Measurements from ENCODE around the gene LRRC63. TPM values are rescaled to one million over a fixed set of nuclear protein-coding genes. Genes with fewer than 3 reads are reported as not detected.

The LRRC63 gene
- polyA plus RNA-seq, 3 donors: 0.36 TPM; not detected in 2

GRCh38 chr13:46235286-46235685, 23.6 kb downstream of the LRRC63 start:
- Histone ChIP-seq H3K79me2 (ENCODE audit: insufficient read depth, low read length) (no peaks in the 10 kb centered on the region), H4K20me1 (ENCODE audit: insufficient read depth, low read length) (no peaks in the 10 kb centered on the region), H3K27ac (ENCODE audit: low read depth in 1 of 2, low read length in 2 of 2) (no peak overlapping the region), H2AFZ (ENCODE audit: insufficient read depth, low read depth, low read length, poor library complexity, severe bottlenecking) (no peak overlapping the region), H3K9ac (ENCODE audit: insufficient read depth, low read length, poor library complexity, severe bottlenecking) (no peak overlapping the region), H3K4me2 (replicated peaks; ENCODE audit: extremely low read depth, low read length, poor library complexity, severe bottlenecking) (no peak overlapping the region), H3K27me3 (ENCODE audit: control insufficient read depth in 2 of 2, insufficient read depth in 2 of 2, low read length in 2 of 2) (no peaks in the 10 kb centered on the region), H3K36me3 (replicated peaks in 1 of 2; ENCODE audit: control insufficient read depth in 1 of 2, insufficient read depth in 2 of 2, low read length in 2 of 2) (peaks cover 0 to 16% of the 10 kb centered on the region in 2 donors), H3K4me1 (ENCODE audit: control insufficient read depth in 1 of 2, insufficient read depth in 2 of 2, low read length in 2 of 2) (no peaks in the 10 kb centered on the region), H3K4me3 (replicated peaks in 1 of 3; ENCODE audit: low read depth in 2 of 3, low read length in 3 of 3) (no peak overlapping the region), H3K9me3 (replicated peaks in 1 of 2; ENCODE audit: control insufficient read depth in 1 of 2, insufficient read depth in 1 of 2, low read length in 2 of 2) (peaks cover 12 to 21% of the 10 kb centered on the region in 2 donors)
- H3K4me3 Mint-ChIP-seq: no peak overlapping the region
- H3K36me3 Mint-ChIP-seq: peaks cover 10 to 13% of the 10 kb centered on the region in 2 donors
- WGBS (ENCODE audit: insufficient coverage): no CpG with 5 or more reads among the region's 1 CpG
- intact Hi-C loops (cut with micrococcal nuclease): no loop called here
- H3K27ac Mint-ChIP-seq: no peak overlapping the region
- DNase-seq: no peak
- peaks cover 0 to 2% (median 2%) of the 10 kb centered on the region in 3 donors for H3K27me3 Mint-ChIP-seq (ENCODE audit: low read depth in 3 of 3)
- H3K9me3 Mint-ChIP-seq: peaks cover 28 to 48% (median 31%) of the 10 kb centered on the region in 7 donors
- TF ChIP-seq CTCF (IDR thresholded peaks at IDR 0.05): no peak
- H3K4me1 Mint-ChIP-seq: no peaks in the 10 kb centered on the region

- Mint-ChIP-seq H3K27ac (no peak overlapping the region), H3K36me3 (no peaks in the 10 kb centered on the region), H3K4me3 (no peak overlapping the region), H3K9me3 (no peaks in the 10 kb centered on the region), H3K4me1 (no peaks in the 10 kb centered on the region), H3K27me3 (ENCODE audit: low read depth in 3 of 3) (peaks cover 0 to 3% (median 2%) of the 10 kb centered on the region in 3 donors)
- Histone ChIP-seq H3K4me3 (replicated peaks in 1 of 3; ENCODE audit: low read depth in 2 of 3, low read length in 3 of 3) (no peak overlapping the region), H3K9ac (ENCODE audit: insufficient read depth, low read length, poor library complexity, severe bottlenecking) (no peak overlapping the region), H3K4me2 (replicated peaks; ENCODE audit: extremely low read depth, low read length, poor library complexity, severe bottlenecking) (no peak overlapping the region), H3K9me3 (replicated peaks in 1 of 2; ENCODE audit: control insufficient read depth in 1 of 2, insufficient read depth in 1 of 2, low read length in 2 of 2) (no peaks in the 10 kb centered on the region), H3K4me1 (ENCODE audit: control insufficient read depth in 1 of 2, insufficient read depth in 2 of 2, low read length in 2 of 2) (no peaks in the 10 kb centered on the region), H3K27ac (ENCODE audit: low read depth in 1 of 2, low read length in 2 of 2) (no peak overlapping the region), H3K79me2 (ENCODE audit: insufficient read depth, low read length) (no peaks in the 10 kb centered on the region), H3K27me3 (ENCODE audit: control insufficient read depth in 2 of 2, insufficient read depth in 2 of 2, low read length in 2 of 2) (no peaks in the 10 kb centered on the region), H3K36me3 (replicated peaks in 1 of 2; ENCODE audit: control insufficient read depth in 1 of 2, insufficient read depth in 2 of 2, low read length in 2 of 2) (no peaks in the 10 kb centered on the region), H2AFZ (ENCODE audit: insufficient read depth, low read depth, low read length, poor library complexity, severe bottlenecking) (no peak overlapping the region), H4K20me1 (ENCODE audit: insufficient read depth, low read length) (no peaks in the 10 kb centered on the region)
- DNase-seq: no peak
- no CpG with 5 or more reads among the region's 1 CpG for WGBS (ENCODE audit: insufficient coverage)
- intact Hi-C loops (cut with micrococcal nuclease): no loop called here
- no peak for TF ChIP-seq CTCF (IDR thresholded peaks at IDR 0.05)
Measured at GRCh38 chr13:46265292-46265691, 53.6 kb downstream of the LRRC63 start.

Measured in CD14-positive monocyte (primary cell).